Fibroblast of pulmonary artery (primary cell): ENCODE results near the gene LPP.
A peak's percentile ranks its signal among the peaks of the same experiment; 100 is the strongest.
"Not testable (repeated sequence)": the region's sequence is repeated elsewhere in the genome, so short reads cannot be mapped to it uniquely, and the experiment has no call there.

Experiments
- DNase-seq: peaks from one replicate; pipeline ENCODE4 v3.0.0-alpha.2; 2010; ENCODE audit warnings: low read depth
- H3K4me3 ChIP-seq: replicated peaks from 2 replicates; pipeline ENCODE4 v1.5.1; 2011; ENCODE audit warnings: low read depth, mild to moderate bottlenecking, control low read depth, low read length, moderate library complexity
- CTCF ChIP-seq: IDR thresholded peaks from 2 replicates; pipeline ENCODE4 v1.5.1; 2011; ENCODE audit warnings: mild to moderate bottlenecking, control low read depth, low read length, inconsistent platforms; ENCODE audit errors: missing control alignments

Gene LPP

DNA sequence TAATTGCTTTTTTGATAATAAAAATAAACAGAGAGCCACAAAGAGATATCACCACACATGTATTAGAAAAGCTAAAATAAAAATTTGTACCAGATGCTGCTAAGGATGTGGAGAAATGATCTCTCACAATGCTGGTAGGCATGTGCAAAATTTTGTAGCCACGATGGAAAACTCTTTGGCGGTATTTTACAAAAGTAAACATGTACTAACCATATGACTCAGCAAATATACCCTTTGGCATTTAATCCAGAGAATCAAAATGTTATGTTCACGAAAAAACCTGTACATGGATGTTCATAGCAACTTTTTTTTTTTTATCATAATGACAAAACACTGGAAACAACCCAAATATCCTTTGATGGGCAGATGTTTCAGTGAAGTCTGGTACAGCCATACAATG lies 261.2 kb downstream of the LPP start:
- H3K4me3 ChIP-seq = no peak overlapping the region
- no peak for TF ChIP-seq CTCF
- no peak for DNase-seq

- DNase-seq = no peak
- TF ChIP-seq CTCF = no peak
- no peak overlapping the region for H3K4me3 ChIP-seq
These were observed 262.1 kb downstream of the LPP start for GRCh38 chr3:188416041-188416440.

- no peak for DNase-seq
- no peak for TF ChIP-seq CTCF
- no peak overlapping the region for H3K4me3 ChIP-seq
These were observed 263.3 kb downstream of the LPP start for GRCh38 chr3:188417271-188417696.

DNA sequence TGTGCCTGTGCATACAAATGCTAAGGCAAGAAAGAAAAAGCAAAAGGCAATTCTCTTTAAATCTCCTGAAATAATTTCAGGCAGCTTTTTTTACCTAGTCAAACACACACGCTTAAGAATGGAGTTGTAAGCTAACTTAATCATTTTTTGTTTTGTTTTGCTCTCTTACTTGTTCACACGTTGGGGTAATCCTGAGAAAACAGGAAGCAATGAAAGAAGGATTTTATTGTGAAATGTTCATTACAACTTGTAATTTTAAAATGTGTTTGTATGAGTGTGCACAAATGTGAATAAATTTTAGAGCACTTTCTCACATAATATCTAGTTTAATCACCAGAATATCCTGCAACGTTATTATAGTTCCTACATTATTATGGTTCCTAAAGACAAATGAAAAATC lies 263.8 kb downstream of the LPP start:
- H3K4me3 ChIP-seq = no peak overlapping the region
- DNase-seq = no peak
- no peak for TF ChIP-seq CTCF

- TF ChIP-seq CTCF = no peak
- DNase-seq = peak; percentile 80
- H3K4me3 ChIP-seq = no peak overlapping the region
These were observed 267.3 kb downstream of the LPP start for GRCh38 chr3:188421151-188421821.

- H3K4me3 ChIP-seq = no peak overlapping the region
- DNase-seq = no peak
- no peak for TF ChIP-seq CTCF
These were observed 268.0 kb downstream of the LPP start for GRCh38 chr3:188421836-188422540.

GRCh38 chr3:188427981-188428380 lies 274.0 kb downstream of the LPP start:
- not testable (repeated sequence) for H3K4me3 ChIP-seq

More at GRCh38 chr3:188427981-188428380, 274.0 kb downstream of the LPP start:
- not testable (repeated sequence) for DNase-seq
